Measurements from ENCODE around the gene BORCS8. TPM values are rescaled to one million over a fixed set of nuclear protein-coding genes. Genes with fewer than 3 reads are reported as not detected.

BORCS8 gene
- total and polyA plus RNA-seq, 2 donors (not counting 3 experiments of a cell fraction or from before 2014, with no cell fraction given), result 37.4 to 45.8 TPM

- dilution Hi-C loops (cut with MboI; ENCODE audit: extremely low pct_ligation_motif_present, low sequenced_read_pairs), result no loop called here
- Histone ChIP-seq H3K9ac (replicated peaks; ENCODE audit: extremely low read depth, insufficient read depth, low read length) (peak overlapping the region; percentile 69), H3K4me3 (replicated peaks in 1 of 3; ENCODE audit: insufficient read depth in 1 of 3, low read depth in 1 of 3, low read length in 3 of 3) (peak overlapping the region; percentile 72 to 94 (median 75)), H3K79me2 (ENCODE audit: control insufficient read depth, insufficient read depth, low read length) (peaks cover 29% of the 10 kb centered on the region), H3K27ac (ENCODE audit: insufficient read depth, low read depth, low read length) (peak overlapping the region; percentile 61), H4K20me1 (replicated peaks; ENCODE audit: control insufficient read depth, extremely low read depth, insufficient read depth, low read length) (no peaks in the 10 kb centered on the region), H3K9me3 (replicated peaks; ENCODE audit: control insufficient read depth, insufficient read depth, low read length) (no peaks in the 10 kb centered on the region), H3K36me3 (ENCODE audit: control insufficient read depth in 2 of 2, extremely low read depth in 1 of 2, insufficient read depth in 2 of 2, low read length in 2 of 2) (peaks cover 0 to 12% of the 10 kb centered on the region in 2 experiments), H3K4me2 (ENCODE audit: insufficient read depth, low read length) (peak overlapping the region; percentile 89), H2AFZ (ENCODE audit: low read depth, low read length) (peak overlapping the region; percentile 67), H3K27me3 (ENCODE audit: control insufficient read depth in 2 of 2, insufficient read depth in 2 of 2, low read length in 2 of 2) (no peaks in the 10 kb centered on the region), H3K4me1 (ENCODE audit: control insufficient read depth, extremely low read depth, insufficient read depth, low read length) (peaks cover 15% of the 10 kb centered on the region), H3K9me1 (replicated peaks; ENCODE audit: control insufficient read depth, extremely low read depth, insufficient read depth, low read length) (no peaks in the 10 kb centered on the region)
- TF ChIP-seq POLR2AphosphoS5 (IDR thresholded peaks at IDR 0.05; ENCODE audit: insufficient read depth, low read depth, low read length), result peak; percentile 59
- no peak for TF ChIP-seq FOS (IDR thresholded peaks at IDR 0.05; ENCODE audit: borderline replicate concordance, insufficient read depth, low read length)
- CTCF ChIA-PET, result interaction anchor here (0.7 to 2.9 kb wide), 3 partner anchors 10 to 150 kb away, joined by 4 to 13 read pairs (median 12); partner anchors contain the start of gene NR2C2AP
- POLR2A ChIA-PET, result interaction anchor here (0.6 to 1.1 kb wide), 4 partner anchors 8 to 629 kb away, joined by 3 to 6 read pairs (median 4); no protein-coding TSS in a partner anchor
- TSS peak; percentile 70 for BruUV-seq (replicated peaks)
- intact Hi-C loops (cut with micrococcal nuclease), result loop anchor here (1.0 to 10.0 kb wide), 4 partner anchors 10 to 292 kb away; partner anchors contain the start of genes MAU2, NR2C2AP and SUGP1
- DNase-seq (ENCODE audit: low read depth, low spot score), result no peak
- no peak for FAIRE-seq
Measured at GRCh38 chr19:19192910-19193423, 1.0 kb upstream of the BORCS8 start.

- Histone ChIP-seq H3K36me3 (ENCODE audit: control insufficient read depth in 2 of 2, extremely low read depth in 1 of 2, insufficient read depth in 2 of 2, low read length in 2 of 2) (peaks cover 0 to 3% of the 10 kb centered on the region in 2 experiments), H3K27me3 (ENCODE audit: control insufficient read depth in 2 of 2, insufficient read depth in 2 of 2, low read length in 2 of 2) (no peaks in the 10 kb centered on the region), H4K20me1 (replicated peaks; ENCODE audit: control insufficient read depth, extremely low read depth, insufficient read depth, low read length) (no peaks in the 10 kb centered on the region), H3K9ac (replicated peaks; ENCODE audit: extremely low read depth, insufficient read depth, low read length) (peak overlapping the region; percentile 99), H2AFZ (ENCODE audit: low read depth, low read length) (peak overlapping the region; percentile 100), H3K9me1 (replicated peaks; ENCODE audit: control insufficient read depth, extremely low read depth, insufficient read depth, low read length) (no peaks in the 10 kb centered on the region), H3K4me3 (replicated peaks in 1 of 3; ENCODE audit: insufficient read depth in 1 of 3, low read depth in 1 of 3, low read length in 3 of 3) (peak overlapping the region; percentile 78 to 100 (median 98)), H3K9me3 (replicated peaks; ENCODE audit: control insufficient read depth, insufficient read depth, low read length) (no peaks in the 10 kb centered on the region), H3K4me1 (ENCODE audit: control insufficient read depth, extremely low read depth, insufficient read depth, low read length) (peaks cover 15% of the 10 kb centered on the region), H3K79me2 (ENCODE audit: control insufficient read depth, insufficient read depth, low read length) (peaks cover 29% of the 10 kb centered on the region), H3K4me2 (ENCODE audit: insufficient read depth, low read length) (peak overlapping the region; percentile 65), H3K27ac (ENCODE audit: insufficient read depth, low read depth, low read length) (peak overlapping the region; percentile 98)
- POLR2A ChIA-PET, result no interaction called here
- no peak for FAIRE-seq
- intact Hi-C loops (cut with micrococcal nuclease), result loop anchor here (1.0 to 10.0 kb wide), 4 partner anchors 12 to 293 kb away; partner anchors contain the start of genes MAU2, NR2C2AP and SUGP1
- dilution Hi-C loops (cut with MboI; ENCODE audit: extremely low pct_ligation_motif_present, low sequenced_read_pairs), result no loop called here
- DNase-seq (ENCODE audit: low read depth, low spot score), result no peak
- TSS peak; percentile 35 for BruUV-seq (replicated peaks)
- CTCF ChIA-PET, result interaction anchor here (2.4 to 2.9 kb wide), 2 partner anchors 11 to 151 kb away, joined by 12 to 13 read pairs; partner anchors contain the start of gene NR2C2AP
- TF ChIP-seq JUN (IDR thresholded peaks at IDR 0.05; ENCODE audit: borderline replicate concordance, insufficient read depth, insufficient read length, low read depth) (no peak), POLR2A (IDR thresholded peaks at IDR 0.05; ENCODE audit: low read depth, low read length) (no peak), POLR2AphosphoS5 (IDR thresholded peaks at IDR 0.05; ENCODE audit: insufficient read depth, low read depth, low read length) (no peak), CTCF (IDR thresholded peaks at IDR 0.05; ENCODE audit: extremely low read depth in 1 of 2, insufficient read depth in 1 of 2, low read depth in 1 of 2, low read length in 2 of 2) (no peak), GATA2 (IDR thresholded peaks at IDR 0.05; ENCODE audit: insufficient read depth, insufficient read length, low read depth, low read length) (no peak), EZH2 (IDR thresholded peaks at IDR 0.05; ENCODE audit: borderline replicate concordance, low read depth, low read length, severe bottlenecking) (no peak), MYC (IDR thresholded peaks at IDR 0.05; ENCODE audit: low read depth, low read length) (no peak), FOS (IDR thresholded peaks at IDR 0.05; ENCODE audit: borderline replicate concordance, insufficient read depth, low read length) (no peak)
- TF ChIP-seq, protein P1, sequence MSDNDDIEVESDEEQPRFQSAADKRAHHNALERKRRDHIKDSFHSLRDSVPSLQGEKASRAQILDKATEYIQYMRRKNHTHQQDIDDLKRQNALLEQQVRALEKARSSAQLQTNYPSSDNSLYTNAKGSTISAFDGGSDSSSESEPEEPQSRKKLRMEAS (IDR thresholded peaks at IDR 0.05; ENCODE audit: insufficient read depth, insufficient read length), result no peak
Measured at GRCh38 chr19:19191768-19192077, 229 bp downstream of the BORCS8 start.
